Measurements from ENCODE around the gene BPIFB2.

The BPIFB2 gene

DNA sequence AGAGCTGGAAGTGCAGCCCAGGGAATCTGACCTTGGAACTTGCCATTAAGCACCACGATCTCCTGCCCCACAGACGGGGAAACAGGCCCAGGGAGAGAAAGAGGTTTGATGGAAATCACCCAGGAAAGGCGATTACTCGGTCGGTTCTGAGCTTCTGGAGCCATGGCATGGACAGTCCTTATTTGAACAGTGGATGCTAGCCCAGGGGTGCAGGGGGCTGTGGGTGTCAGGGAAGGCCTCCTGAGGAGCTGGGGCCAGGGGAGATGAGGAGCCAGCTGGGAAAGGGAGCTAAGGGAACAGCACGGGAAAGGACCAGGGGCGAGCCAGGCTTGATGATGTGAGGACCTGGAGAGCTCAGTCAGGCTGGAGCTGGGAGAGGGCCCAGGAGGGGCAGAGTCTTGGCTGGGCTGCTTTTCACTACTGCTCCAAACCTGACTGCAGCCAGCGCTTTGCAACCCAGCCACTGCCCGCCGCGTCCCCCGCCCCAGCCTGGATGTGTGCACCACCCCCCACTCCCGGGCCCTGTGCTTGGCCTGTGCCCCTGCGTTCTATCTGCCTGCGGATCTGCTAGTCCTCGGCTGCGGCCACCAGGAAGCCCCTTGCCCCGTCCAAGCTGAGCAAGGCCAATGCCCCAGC is 21.1 kb upstream of the BPIFB2 start:
- peak; percentile 77 for DNase-seq (ENCODE audit: low spot score)
- no peak overlapping the region for H3K27ac ChIP-seq (ENCODE audit: poor library complexity, severe bottlenecking)
- no peaks in the 10 kb centered on the region for H3K4me1 ChIP-seq (ENCODE audit: insufficient read depth, poor library complexity, severe bottlenecking)
- TF ChIP-seq, protein P1, sequence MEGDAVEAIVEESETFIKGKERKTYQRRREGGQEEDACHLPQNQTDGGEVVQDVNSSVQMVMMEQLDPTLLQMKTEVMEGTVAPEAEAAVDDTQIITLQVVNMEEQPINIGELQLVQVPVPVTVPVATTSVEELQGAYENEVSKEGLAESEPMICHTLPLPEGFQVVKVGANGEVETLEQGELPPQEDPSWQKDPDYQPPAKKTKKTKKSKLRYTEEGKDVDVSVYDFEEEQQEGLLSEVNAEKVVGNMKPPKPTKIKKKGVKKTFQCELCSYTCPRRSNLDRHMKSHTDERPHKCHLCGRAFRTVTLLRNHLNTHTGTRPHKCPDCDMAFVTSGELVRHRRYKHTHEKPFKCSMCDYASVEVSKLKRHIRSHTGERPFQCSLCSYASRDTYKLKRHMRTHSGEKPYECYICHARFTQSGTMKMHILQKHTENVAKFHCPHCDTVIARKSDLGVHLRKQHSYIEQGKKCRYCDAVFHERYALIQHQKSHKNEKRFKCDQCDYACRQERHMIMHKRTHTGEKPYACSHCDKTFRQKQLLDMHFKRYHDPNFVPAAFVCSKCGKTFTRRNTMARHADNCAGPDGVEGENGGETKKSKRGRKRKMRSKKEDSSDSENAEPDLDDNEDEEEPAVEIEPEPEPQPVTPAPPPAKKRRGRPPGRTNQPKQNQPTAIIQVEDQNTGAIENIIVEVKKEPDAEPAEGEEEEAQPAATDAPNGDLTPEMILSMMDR (IDR thresholded peaks at IDR 0.05; ENCODE audit: poor library complexity, severe bottlenecking) = no peak
- H3K9me3 ChIP-seq (ENCODE audit: severe bottlenecking) = no peaks in the 10 kb centered on the region
- H3K27me3 ChIP-seq (ENCODE audit: insufficient read depth, poor library complexity, severe bottlenecking) = peaks cover 4% of the 10 kb centered on the region
- no peak overlapping the region for H3K4me3 ChIP-seq (ENCODE audit: severe bottlenecking)
- ATAC-seq (ENCODE audit: low read depth) = 0 out of 3 replicates have a peak, but pooled peaks have one; percentile 18
- no peaks in the 10 kb centered on the region for H3K36me3 ChIP-seq (ENCODE audit: low read depth)

DNA sequence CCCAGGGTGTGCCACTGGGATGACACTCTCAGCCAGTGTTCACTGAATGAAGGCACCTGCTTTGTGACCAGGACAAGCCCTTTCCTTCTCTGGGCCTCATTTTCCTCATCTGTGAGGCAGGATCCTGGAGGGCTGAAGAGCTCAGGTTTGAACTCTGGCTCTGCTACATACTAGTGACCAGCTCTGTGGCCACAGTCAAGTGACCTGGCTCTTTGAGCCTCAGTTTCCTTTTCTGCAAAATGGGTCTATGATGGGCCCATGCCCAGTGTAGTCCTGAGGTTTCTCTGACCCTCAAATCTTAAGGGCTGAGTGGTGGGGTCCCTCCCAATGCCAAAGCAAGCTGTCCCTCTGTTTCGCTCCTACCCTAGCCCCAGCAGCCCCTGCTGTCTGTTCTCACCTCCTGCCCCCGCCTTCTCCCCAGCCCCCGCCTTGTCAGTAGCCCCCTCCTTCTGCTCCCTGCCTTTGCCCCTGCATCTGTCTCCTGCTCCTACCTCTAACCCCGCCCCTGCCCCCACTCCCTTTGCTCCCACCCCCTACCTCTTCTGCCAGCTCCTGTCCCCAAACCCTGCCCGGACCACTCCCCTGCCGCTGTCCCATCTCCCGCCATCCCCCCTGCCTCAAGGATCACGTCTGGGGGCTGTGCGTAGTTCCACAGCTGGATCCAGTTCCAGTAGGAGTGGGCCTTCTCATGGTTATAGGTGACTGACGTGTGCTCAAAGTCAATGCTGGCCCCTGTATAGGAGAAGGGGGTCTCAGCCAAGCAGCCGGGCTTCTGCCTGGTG is 20.3 kb upstream of the BPIFB2 start:
- H3K27ac ChIP-seq (ENCODE audit: poor library complexity, severe bottlenecking) = no peak overlapping the region
- no peaks in the 10 kb centered on the region for H3K4me1 ChIP-seq (ENCODE audit: insufficient read depth, poor library complexity, severe bottlenecking)
- H3K27me3 ChIP-seq (ENCODE audit: insufficient read depth, poor library complexity, severe bottlenecking) = peaks cover 7% of the 10 kb centered on the region
- ATAC-seq (ENCODE audit: low read depth) (no peak), DNase-seq (ENCODE audit: low spot score) (peak; percentile 73)
- H3K36me3 ChIP-seq (ENCODE audit: low read depth) = no peaks in the 10 kb centered on the region
- TF ChIP-seq, protein P1 (IDR thresholded peaks at IDR 0.05; ENCODE audit: poor library complexity, severe bottlenecking) = no peak
- H3K4me3 ChIP-seq (ENCODE audit: severe bottlenecking) = no peak overlapping the region
- H3K9me3 ChIP-seq (ENCODE audit: severe bottlenecking) = no peaks in the 10 kb centered on the region

DNA sequence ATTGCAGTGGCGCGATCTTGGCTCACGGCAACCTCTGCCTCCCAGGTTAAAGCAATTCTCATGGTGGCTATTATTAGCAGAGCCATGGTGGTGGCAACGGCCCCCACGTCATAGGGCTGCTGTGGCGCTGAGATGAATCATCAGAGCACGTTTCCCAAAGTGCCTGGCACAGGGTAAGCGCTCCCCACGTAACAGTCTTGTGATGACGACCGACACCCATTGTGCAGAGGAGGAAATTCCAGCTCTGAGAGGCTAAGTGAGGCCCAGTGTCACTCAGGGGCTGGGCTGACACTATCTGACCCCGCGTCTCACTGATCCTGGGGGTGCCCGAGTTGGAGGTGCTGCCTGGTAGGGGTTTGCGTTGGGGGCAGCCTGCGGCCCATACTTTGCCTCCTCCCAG is 19.5 kb upstream of the BPIFB2 start:
- peaks cover 7% of the 10 kb centered on the region for H3K27me3 ChIP-seq (ENCODE audit: insufficient read depth, poor library complexity, severe bottlenecking)
- TF ChIP-seq, protein P1 (IDR thresholded peaks at IDR 0.05; ENCODE audit: poor library complexity, severe bottlenecking) = no peak
- ATAC-seq (ENCODE audit: low read depth) (no peak), DNase-seq (ENCODE audit: low spot score) (peak; percentile 73)
- no peaks in the 10 kb centered on the region for H3K4me1 ChIP-seq (ENCODE audit: insufficient read depth, poor library complexity, severe bottlenecking)
- H3K27ac ChIP-seq (ENCODE audit: poor library complexity, severe bottlenecking) = no peak overlapping the region
- no peaks in the 10 kb centered on the region for H3K9me3 ChIP-seq (ENCODE audit: severe bottlenecking)
- no peaks in the 10 kb centered on the region for H3K36me3 ChIP-seq (ENCODE audit: low read depth)
- H3K4me3 ChIP-seq (ENCODE audit: severe bottlenecking) = no peak overlapping the region

DNA sequence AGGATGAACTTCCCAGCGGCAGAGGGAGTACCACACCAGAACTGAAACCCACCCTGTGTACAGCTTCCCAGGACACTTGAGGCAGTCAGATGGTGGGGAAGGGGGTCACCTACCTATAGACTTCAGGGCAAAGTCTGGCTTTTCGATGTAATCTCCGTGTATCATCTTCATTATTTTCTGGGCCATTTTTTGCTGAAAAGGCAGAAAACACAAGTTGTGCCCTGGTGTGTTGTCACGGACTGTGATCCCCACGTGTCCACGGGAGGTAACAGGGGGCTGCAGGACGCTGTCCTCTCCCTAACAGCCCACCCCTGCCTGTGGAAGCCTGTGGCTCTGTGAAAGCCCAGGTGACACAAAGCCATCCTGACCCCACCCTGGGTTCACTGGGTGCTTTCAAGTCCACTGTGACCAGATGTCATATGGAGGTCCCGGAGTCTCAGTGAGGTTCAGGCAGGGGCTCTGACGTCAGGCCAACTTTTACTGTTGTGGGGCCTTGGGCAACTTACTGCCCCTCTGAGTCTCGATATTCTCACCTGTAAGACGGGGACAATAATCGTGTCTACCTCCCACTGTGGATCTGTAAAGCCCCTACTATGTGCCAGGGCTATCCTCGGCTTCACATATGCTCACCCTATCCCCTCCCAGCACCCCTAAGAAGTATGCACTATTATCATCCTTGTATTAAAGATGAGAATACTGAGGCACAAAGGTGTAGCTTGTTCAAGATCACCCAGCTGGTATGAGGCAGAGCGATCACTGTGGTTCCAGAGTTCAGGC is 17.8 kb upstream of the BPIFB2 start:
- Histone ChIP-seq H3K27me3 (ENCODE audit: insufficient read depth, poor library complexity, severe bottlenecking) (peaks cover 7% of the 10 kb centered on the region), H3K4me3 (ENCODE audit: severe bottlenecking) (no peak overlapping the region), H3K9me3 (ENCODE audit: severe bottlenecking) (no peaks in the 10 kb centered on the region), H3K27ac (ENCODE audit: poor library complexity, severe bottlenecking) (no peak overlapping the region), H3K36me3 (ENCODE audit: low read depth) (no peaks in the 10 kb centered on the region), H3K4me1 (ENCODE audit: insufficient read depth, poor library complexity, severe bottlenecking) (no peaks in the 10 kb centered on the region)
- TF ChIP-seq, protein P1 (IDR thresholded peaks at IDR 0.05; ENCODE audit: poor library complexity, severe bottlenecking) = no peak
- ATAC-seq (ENCODE audit: low read depth) (no peak), DNase-seq (ENCODE audit: low spot score) (peak; percentile 72)

All from RWPE2 (cell line).